D721Med (cell line): Measurements from ENCODE around the gene SLC38A4.

Experiments used
- DNase-seq: peaks from one replicate; pipeline ENCODE4 v3.0.0; 2011; ENCODE audit warnings: low spot score; ENCODE audit not compliant: insufficient read length
- FAIRE-seq: peaks from 2 replicates; lab custom pipeline; 2011; peaks lifted over from hg19 to GRCh38; lab: Jason Lieb, UNC
- TF ChIP-seq, protein P1 (sequence below): IDR thresholded peaks from 2 replicates; pipeline ENCODE4 v1.5.1; 2012; ENCODE audit warnings: mild to moderate bottlenecking, control low read depth; ENCODE audit not compliant: insufficient read depth; ENCODE audit errors: missing control alignments

The SLC38A4 gene, protein sequence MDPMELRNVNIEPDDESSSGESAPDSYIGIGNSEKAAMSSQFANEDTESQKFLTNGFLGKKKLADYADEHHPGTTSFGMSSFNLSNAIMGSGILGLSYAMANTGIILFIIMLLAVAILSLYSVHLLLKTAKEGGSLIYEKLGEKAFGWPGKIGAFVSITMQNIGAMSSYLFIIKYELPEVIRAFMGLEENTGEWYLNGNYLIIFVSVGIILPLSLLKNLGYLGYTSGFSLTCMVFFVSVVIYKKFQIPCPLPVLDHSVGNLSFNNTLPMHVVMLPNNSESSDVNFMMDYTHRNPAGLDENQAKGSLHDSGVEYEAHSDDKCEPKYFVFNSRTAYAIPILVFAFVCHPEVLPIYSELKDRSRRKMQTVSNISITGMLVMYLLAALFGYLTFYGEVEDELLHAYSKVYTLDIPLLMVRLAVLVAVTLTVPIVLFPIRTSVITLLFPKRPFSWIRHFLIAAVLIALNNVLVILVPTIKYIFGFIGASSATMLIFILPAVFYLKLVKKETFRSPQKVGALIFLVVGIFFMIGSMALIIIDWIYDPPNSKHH

DNA sequence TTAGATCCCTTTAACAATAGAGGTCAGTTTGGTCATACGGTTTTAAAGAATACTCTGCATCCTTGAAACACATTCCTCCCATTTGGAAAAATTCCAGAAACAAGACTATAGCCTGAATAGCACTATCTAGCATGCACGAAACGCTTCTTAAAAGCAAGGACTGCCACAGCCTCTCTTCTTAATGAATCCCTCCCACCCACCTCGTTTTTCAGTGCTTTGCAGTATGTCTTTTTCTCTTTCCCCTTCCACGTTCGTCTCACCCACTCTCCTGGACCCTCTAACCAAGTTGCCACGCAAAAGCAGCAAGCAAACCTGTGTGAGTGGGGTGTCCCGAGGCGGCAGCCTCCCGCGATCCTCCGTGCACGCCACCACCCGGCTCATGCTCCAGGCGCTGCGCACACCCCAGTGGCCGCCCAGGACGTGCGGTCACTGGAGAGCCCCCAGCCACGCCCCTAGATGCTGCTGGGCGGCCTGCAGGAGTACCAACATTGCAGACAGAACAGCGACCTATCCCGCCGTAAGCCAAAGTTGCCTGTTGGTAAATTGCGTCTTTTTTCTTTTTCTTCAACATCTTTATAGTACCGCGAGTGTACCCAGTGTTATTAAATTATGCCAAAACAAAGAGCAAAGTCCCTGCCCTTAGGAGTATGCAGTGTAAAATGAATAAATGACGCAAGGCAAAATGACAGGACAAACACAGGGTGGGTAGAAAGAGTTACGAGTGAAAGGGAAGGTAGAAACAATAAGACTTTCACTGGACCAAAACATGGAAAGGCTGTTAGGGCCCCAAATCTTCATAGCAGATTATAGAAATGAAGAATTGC is at the start of gene SLC38A4:
Gene SLC38A4 (minus strand): TSS at position 407 of the 824 bp plus-strand sequence. CDS start 32,926 bp downstream, outside the sequence.
- TF ChIP-seq, protein P1, sequence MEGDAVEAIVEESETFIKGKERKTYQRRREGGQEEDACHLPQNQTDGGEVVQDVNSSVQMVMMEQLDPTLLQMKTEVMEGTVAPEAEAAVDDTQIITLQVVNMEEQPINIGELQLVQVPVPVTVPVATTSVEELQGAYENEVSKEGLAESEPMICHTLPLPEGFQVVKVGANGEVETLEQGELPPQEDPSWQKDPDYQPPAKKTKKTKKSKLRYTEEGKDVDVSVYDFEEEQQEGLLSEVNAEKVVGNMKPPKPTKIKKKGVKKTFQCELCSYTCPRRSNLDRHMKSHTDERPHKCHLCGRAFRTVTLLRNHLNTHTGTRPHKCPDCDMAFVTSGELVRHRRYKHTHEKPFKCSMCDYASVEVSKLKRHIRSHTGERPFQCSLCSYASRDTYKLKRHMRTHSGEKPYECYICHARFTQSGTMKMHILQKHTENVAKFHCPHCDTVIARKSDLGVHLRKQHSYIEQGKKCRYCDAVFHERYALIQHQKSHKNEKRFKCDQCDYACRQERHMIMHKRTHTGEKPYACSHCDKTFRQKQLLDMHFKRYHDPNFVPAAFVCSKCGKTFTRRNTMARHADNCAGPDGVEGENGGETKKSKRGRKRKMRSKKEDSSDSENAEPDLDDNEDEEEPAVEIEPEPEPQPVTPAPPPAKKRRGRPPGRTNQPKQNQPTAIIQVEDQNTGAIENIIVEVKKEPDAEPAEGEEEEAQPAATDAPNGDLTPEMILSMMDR = no peak
- FAIRE-seq (no peak), DNase-seq (no peak)

DNA sequence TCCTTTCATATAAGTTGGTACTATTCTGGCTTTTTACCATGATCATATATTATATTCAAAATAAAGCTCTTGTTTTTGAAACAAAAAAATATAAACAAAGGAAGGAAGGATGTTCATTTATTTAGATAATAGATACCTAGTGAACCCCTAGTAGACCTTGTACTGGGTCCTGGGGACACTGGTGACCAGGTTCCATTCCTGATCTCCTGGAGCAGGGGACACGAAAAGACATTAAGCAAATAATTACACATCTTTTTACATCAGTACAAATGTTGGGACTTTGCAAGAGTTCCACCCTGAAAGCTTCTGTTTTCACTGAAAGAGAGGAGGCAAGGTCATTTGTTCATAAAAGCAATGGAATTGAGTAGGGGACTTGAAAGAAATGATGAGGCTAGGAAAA is 49.3 kb upstream of the SLC38A4 start:
- TF ChIP-seq, protein P1 = no peak
- DNase-seq (no peak), FAIRE-seq (no peak)

DNA sequence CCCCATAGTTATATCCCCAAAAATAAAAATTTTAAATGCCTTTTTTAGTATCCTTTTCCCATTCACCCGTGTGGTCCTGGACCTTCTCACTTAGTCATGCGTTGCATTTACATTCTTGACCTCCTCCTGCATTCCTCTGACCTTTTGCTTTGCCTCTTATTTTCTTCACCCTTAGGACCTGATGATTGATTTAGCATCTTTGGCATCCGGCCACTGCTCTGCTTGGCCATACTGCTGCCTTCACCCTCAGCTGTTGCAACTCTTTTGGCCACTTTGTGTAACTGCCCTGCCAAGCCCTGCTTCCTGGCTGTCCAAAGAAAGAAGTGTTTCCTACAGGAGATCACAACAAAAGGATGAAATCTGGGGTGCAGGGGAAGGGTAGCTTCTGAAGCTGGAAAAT is 48.8 kb upstream of the SLC38A4 start:
- FAIRE-seq (no peak), DNase-seq (no peak)
- TF ChIP-seq, protein P1 = no peak

DNA sequence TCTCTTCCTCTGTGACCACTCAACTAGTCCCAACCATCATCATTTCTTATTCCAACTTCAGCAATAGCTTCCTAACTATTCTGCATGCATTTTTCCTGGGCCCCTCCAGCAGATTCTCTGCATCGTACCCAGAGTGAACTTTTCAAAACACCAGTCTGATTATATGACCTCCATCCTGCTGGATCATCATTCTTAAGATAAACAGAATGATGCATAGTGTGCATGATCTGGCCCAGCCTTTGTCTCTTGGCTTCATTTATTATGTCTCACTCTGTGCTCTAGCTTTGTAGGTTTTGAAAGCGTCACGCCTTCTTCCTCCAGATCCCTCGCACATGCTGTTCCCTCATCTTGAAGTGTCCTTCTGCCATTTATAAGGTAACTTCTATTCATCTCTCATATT is 46.3 kb upstream of the SLC38A4 start:
- DNase-seq (no peak), FAIRE-seq (no peak)
- TF ChIP-seq, protein P1 = no peak

DNA sequence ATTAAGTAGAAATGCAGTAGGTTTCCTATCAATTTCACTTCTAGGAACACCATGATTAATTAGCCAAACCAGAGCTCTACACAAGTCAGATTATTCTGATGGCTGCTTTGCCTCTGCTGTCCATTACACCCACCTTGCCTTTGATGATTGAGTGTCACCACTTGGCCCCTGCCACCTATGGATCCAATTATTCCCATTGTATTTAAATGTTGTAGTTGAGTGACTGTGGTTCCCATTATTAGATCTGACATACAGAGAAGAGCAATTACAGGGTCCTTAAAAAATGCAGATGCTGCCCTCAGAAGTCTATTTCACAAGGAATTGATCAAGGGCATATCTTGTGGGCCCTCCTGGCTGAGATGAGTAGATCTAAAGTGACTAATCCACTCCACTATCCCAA is 39.5 kb upstream of the SLC38A4 start:
- TF ChIP-seq, protein P1 = no peak
- no peak for FAIRE-seq
- no peak for DNase-seq

DNA sequence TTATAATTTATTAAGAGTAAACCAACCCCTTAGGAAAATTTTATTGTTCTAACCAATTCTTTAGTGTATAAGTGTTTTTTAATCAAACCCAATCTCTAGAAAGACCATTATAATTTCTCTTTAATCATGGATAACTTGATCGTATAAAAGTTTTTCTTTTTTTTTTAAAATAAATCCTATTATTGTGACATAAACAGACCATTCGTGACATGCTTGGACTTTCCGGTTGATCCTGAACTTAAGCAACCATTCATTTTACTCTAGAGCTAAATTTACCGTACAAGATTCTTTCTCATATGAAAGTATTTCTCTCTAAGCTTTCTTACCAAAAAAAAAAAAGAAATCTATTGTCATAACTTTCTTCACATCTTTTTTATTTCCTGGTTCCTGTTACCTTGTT is 32.6 kb upstream of the SLC38A4 start:
- TF ChIP-seq, protein P1 = no peak
- no peak for DNase-seq
- no peak for FAIRE-seq
